ENCODE results near the gene OR8B4.
"Not testable (repeated sequence)": the region's sequence is repeated elsewhere in the genome, so short reads cannot be mapped to it uniquely, and the experiment has no call there.

OR8B4 gene

DNA sequence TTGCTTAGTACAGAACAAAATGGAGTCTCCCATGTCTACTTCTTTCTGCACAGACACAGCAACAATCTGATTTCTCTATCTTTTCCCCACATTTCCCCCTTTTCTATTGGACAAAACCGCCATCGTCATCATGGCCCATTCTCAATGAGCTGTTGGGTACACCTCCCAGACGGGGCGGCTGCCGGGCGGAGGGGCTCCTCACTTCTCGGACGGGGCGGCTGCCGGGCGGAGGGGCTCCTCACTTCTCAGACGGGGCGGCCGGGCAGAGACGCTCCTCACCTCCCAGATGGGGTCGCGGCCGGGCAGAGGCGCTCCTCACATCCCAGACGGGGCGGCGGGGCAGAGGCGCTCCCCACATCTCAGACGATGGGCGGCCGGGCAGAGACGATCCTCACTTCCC is 21.5 kb downstream of the OR8B4 start:
- DNase-seq, result not testable (repeated sequence)

DNA sequence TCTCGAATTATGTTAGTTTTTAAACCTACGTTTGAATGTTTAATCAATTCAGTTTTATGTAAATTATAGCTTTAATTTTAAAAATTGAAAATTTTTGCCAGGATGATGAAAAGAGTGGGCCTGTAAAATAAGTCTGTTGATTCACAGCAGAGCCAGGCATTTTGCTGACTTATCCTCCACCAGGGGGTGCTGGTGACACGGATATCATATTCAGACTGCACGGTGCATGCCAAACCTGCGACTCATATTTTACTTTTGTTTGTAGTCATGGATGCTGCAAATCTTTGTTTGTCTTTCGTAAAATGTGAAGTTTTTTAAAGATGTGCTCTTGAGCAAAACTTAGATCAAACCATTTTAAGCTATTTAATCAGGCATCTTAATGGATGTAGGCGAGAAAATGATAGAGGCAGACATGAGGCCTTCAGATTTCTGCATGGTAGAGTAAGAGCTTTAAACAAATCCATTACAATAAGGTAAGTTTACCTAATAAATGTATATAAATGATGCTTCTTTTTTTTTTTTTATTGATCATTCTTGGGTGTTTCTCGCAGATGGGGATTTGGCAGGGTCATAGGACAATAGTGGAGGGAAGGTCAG is 22.2 kb downstream of the OR8B4 start:
- no peak for DNase-seq

DNA sequence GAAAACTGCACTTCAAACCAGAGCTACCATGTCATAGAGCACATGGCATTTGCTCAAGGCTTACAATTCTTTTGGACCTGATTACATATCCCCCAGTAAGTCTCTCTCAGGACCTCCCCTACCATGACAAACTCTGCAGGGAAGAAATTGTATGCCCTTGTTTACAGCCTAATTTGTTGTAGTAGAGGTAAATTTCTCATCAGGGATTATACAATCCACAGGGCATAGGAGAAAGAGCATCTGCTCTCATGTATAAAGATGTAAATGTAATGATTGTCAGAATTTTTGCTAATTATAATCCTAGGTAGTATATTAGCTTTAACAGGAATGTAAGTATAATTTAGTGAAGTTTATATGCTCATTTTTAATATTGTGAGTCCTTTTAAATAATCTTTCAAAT is 25.7 kb downstream of the OR8B4 start, which contains the start of gene OR8B3:
OR8B3 (minus strand) TSS at position 101 of the 400 bp plus-strand sequence. CDS start 1,673 bp downstream, outside the sequence.
- DNase-seq, result no peak

- DNase-seq, result not testable (repeated sequence)
These were observed 27.8 kb downstream of the OR8B4 start for GRCh38 chr11:124396847-124397246.

GRCh38 chr11:124394408-124394807 is 30.3 kb downstream of the OR8B4 start:
- no peak for DNase-seq

- DNase-seq, result no peak
These were observed 40.3 kb downstream of the OR8B4 start, which contains the start of gene OR8B2 for GRCh38 chr11:124384399-124384798. Gene OR8B2, minus strand, starts transcription at chr11:124384499. Its CDS starts 1,156 bp downstream, at chr11:124383343.

DNA sequence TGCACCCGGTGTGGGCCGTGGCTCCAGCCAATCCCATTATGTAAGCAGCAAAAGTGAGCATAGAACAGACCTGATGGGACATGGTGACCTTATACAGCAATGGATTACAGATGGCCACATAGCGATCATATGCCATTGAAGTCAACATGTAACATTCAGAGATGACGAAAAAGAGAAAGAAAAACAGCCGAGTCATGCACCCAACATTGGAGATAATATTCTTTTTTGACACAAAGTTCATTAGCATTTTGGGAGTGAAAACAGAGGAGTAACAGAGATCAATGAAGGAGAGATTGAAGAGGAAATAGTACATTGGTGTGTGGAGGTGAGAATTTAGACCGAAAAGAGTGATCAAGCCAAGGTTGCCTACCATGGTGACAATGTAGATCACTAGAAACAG is 41.8 kb downstream of the OR8B4 start:
- not testable (repeated sequence) for DNase-seq

DNA sequence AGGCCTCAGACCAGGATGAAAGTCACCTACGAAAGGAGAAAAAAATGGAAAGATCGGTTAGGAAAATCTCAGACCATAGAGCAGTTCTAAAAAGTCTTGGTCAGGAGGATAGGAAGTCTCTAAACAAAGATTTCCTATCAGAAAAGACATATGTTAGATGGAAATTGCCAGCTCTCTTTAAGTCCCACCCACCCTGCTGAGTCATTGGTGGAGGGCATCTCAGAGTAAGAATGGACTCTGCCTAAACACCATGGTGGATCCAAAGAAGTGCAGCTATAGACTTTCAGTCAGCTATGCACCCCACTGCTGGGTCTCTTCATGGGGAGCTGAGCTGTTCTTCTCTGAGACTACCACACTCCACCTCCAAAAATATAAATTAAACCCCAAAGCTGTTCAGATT is 44.1 kb downstream of the OR8B4 start:
- DNase-seq, result no peak

- no peak for DNase-seq
These were observed 48.4 kb downstream of the OR8B4 start for GRCh38 chr11:124376280-124376679.

Data from cerebellar nuclear complex (tissue), 1 donor.